Measurements from ENCODE around the gene ZNF319.

- TF ChIP-seq CTCF (IDR thresholded peaks at IDR 0.05; ENCODE audit: poor library complexity, severe bottlenecking) (no peak), POLR2AphosphoS5 (IDR thresholded peaks at IDR 0.05) (no peak), EZH2 (IDR thresholded peaks at IDR 0.05; ENCODE audit: borderline replicate concordance, insufficient read depth, low read length, poor library complexity, severe bottlenecking) (no peak), REST (IDR thresholded peaks at IDR 0.05; ENCODE audit: borderline replicate concordance) (no peak), RAD21 (conservative IDR thresholded peaks at IDR 0.05) (no peak), EP300 (conservative IDR thresholded peaks at IDR 0.05; ENCODE audit: poor library complexity, severe bottlenecking) (no peak)
Measured at GRCh38 chr16:58047557-58048348, 47.3 kb upstream of the ZNF319 start.

Measured in neural cell (in vitro differentiated cells).